Ascending aorta (tissue), 2 donors: ENCODE data around the gene SPTBN1. TPM values are rescaled to one million over a fixed set of nuclear protein-coding genes. Genes with fewer than 3 reads are reported as not detected.
A peak's percentile ranks its signal among the peaks of the same experiment; 100 is the strongest.

Experiments
- DNase-seq, 2 donors: peaks; one replicate each; pipeline ENCODE4 v3.0.0-alpha.2; 2019; ENCODE audit warnings: low spot score in 2 of 2
- H3K27ac ChIP-seq, 2 donors: fragments of 200-600 bp; sonication (generic); one replicate each; pipeline ENCODE4 v1.5.1; 2016 to 2017; ENCODE audit warnings: mild to moderate bottlenecking in 1 of 2
- H3K27me3 ChIP-seq: fragments of 200-600 bp; sonication (generic); one replicate; pipeline ENCODE4 v1.5.1; 2017
- H3K36me3 ChIP-seq, 2 donors: fragments of 200-600 bp; sonication (generic); one replicate each; pipeline ENCODE4 v1.5.1; 2016
- H3K4me1 ChIP-seq, 2 donors: fragments of 200-600 bp; sonication (generic); one replicate each; pipeline ENCODE4 v1.5.1; 2016 to 2017; ENCODE audit warnings: mild to moderate bottlenecking in 1 of 2
- H3K4me3 ChIP-seq, 2 donors: fragments of 200-600 bp; sonication (generic); one replicate each; pipeline ENCODE4 v1.5.1; 2016 to 2017; ENCODE audit warnings: mild to moderate bottlenecking in 1 of 2
- H3K9me3 ChIP-seq, 2 donors: fragments of 200-600 bp; sonication (generic); one replicate each; pipeline ENCODE4 v1.5.1; 2016
- intact Hi-C: fragments of 100-400 bp; cut with DNase I; formaldehyde crosslinking; loops from one replicate; pipeline ENCODE4 v1.15.1; 2023
- total RNA-seq: library from RNA; depleted of rRNA; stranded (reverse); fragments of >200 nt; gene quantifications from one replicate; pipeline ENCODE4 v1.1.0, GENCODE V29; 2016
- TF ChIP-seq, protein P1 (sequence below), 3 experiments: fragments of 200-600 bp in 2 of 3; fragments of 450-650 bp in 1 of 3; sonication (generic) in 2 of 3; IDR thresholded peaks; one replicate each; pipeline ENCODE4 v1.5.1; 2016 to 2019; ENCODE audit warnings: antibody characterized with exemption in 3 of 3, mild to moderate bottlenecking in 1 of 3, moderate library complexity in 1 of 3

Gene SPTBN1
- total RNA-seq, 1 donor from 2014 or later: 246 TPM

DNA sequence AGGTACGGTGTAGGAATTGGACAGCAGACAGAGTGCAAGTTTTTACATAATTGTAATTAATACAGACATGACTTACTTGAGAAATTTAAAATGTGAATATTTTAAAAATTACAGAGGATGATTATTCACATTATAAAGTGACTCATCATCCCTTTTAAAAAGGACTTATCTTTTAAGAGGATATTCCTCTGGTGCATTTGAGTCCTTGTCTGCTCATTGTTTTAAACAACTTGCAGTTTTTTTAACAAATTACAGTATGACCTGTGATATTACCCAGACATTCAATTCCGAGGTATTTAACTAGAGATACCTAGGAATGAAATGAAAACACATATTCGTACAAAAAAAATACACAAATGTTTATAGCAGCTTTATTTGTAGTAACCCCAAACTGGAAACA is 38.0 kb downstream of the SPTBN1 start:
- intact Hi-C loops: no loop called here
- Histone ChIP-seq H3K4me1 (peaks cover 0 to 8% of the 10 kb centered on the region in 2 donors), H3K27ac (no peak overlapping the region), H3K4me3 (no peak overlapping the region), H3K36me3 (no peaks in the 10 kb centered on the region), H3K27me3 (no peaks in the 10 kb centered on the region), H3K9me3 (no peaks in the 10 kb centered on the region)
- no peak for DNase-seq
- TF ChIP-seq, protein P1, sequence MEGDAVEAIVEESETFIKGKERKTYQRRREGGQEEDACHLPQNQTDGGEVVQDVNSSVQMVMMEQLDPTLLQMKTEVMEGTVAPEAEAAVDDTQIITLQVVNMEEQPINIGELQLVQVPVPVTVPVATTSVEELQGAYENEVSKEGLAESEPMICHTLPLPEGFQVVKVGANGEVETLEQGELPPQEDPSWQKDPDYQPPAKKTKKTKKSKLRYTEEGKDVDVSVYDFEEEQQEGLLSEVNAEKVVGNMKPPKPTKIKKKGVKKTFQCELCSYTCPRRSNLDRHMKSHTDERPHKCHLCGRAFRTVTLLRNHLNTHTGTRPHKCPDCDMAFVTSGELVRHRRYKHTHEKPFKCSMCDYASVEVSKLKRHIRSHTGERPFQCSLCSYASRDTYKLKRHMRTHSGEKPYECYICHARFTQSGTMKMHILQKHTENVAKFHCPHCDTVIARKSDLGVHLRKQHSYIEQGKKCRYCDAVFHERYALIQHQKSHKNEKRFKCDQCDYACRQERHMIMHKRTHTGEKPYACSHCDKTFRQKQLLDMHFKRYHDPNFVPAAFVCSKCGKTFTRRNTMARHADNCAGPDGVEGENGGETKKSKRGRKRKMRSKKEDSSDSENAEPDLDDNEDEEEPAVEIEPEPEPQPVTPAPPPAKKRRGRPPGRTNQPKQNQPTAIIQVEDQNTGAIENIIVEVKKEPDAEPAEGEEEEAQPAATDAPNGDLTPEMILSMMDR (IDR thresholded peaks at IDR 0.05): no peak

DNA sequence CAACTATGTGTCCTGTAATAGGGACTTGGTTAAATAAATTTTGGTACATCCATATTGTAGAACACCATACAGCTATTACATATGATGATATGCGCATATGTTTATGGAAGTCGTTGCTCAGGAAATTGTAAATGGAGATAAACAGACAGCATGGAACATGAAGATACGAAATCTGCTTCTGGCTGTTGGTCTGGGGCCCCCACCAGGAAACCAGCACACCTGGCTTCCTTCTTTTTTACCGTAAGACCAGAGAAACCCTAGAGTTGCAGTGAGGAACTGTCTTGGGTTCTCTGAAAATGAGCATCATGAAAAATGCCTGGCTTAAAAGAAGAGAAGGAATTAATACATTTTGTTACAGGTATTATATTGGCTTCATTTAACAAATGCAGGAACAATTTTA is 40.8 kb downstream of the SPTBN1 start:
- no peak overlapping the region for H3K27ac ChIP-seq
- intact Hi-C loops: no loop called here

DNA sequence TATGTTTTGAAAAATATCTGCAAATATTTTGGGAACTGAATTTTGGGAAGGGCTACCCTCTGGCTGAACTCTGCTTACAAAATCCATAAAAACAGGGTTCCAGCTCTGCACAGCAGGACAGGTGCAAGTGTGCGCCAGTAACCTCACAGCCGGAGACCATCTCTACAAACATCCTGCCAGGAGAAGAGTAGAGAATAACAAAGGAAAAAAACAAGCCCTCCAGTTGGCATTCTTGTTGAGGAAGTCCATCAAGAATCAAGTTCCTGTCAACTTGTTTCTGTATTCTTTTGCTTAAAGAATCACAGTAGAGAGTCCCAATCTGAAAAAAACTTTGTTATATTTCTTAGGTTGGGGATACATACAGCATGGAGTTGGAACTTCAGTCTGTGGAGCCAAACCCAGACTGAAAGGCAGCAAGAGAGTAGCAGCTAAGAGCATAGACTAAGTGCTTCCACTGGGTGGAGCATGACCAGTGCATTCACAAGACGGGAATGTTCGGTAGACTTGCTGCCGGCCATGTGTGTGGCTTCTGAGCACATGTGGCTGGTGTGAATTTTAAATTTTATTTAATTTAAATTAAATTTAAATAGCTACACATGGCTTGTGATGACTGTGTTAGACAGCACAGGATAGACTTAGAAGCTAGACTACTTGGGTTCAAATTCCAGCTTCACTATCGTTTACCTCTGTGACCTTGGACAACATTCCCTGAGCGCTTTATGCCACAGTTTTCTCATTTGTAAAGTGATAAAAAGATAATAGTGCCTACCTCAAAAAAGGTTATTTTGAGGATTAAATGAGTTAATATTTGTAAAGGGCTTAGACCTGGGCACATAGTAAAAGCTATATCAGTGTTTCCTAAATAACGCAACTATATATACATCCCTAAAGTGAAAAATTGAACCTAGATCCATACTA is 41.9 kb downstream of the SPTBN1 start:
- intact Hi-C loops: no loop called here
- H3K27ac ChIP-seq: no peak overlapping the region
- H3K36me3 ChIP-seq: no peaks in the 10 kb centered on the region
- peaks cover 0 to 31% of the 10 kb centered on the region in 2 donors for H3K4me1 ChIP-seq
- no peak for DNase-seq
- no peak overlapping the region for H3K4me3 ChIP-seq
- TF ChIP-seq, protein P1 (IDR thresholded peaks at IDR 0.05): peak in 2 of 3 experiments; percentile 20 to 30
- no peaks in the 10 kb centered on the region for H3K9me3 ChIP-seq
- H3K27me3 ChIP-seq: no peaks in the 10 kb centered on the region

More for the DNA sequence above, 40.8 kb downstream of the SPTBN1 start:
- no peaks in the 10 kb centered on the region for H3K9me3 ChIP-seq
- no peak overlapping the region for H3K4me3 ChIP-seq
- TF ChIP-seq, protein P1 (IDR thresholded peaks at IDR 0.05): no peak
- no peak for DNase-seq
- no peaks in the 10 kb centered on the region for H3K36me3 ChIP-seq
- no peaks in the 10 kb centered on the region for H3K27me3 ChIP-seq
- H3K4me1 ChIP-seq: peaks cover 0 to 24% of the 10 kb centered on the region in 2 donors

DNA sequence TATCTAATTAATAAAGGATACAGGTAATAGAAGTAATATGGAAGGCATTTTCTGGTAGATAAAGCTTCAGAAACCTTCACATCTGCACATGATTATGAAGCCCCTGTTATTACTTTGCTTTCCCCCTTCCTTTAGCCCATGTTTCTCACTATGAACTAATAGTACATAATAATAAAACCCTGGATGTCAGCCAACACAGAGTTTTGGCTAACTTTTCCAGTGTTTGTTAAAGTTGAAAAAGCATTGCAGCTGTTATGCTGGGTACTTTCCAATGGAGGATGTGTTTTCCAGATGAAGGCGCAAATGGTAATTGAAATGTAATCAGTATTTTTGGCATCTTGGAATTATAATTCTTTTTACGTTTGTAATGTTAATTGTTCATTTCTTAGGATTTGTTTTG is 43.5 kb downstream of the SPTBN1 start:
- Histone ChIP-seq H3K36me3 (no peaks in the 10 kb centered on the region), H3K4me3 (no peak overlapping the region), H3K4me1 (peaks cover 0 to 40% of the 10 kb centered on the region in 2 donors), H3K9me3 (no peaks in the 10 kb centered on the region), H3K27ac (no peak overlapping the region), H3K27me3 (no peaks in the 10 kb centered on the region)
- TF ChIP-seq, protein P1 (IDR thresholded peaks at IDR 0.05): no peak
- intact Hi-C loops: no loop called here
- no peak for DNase-seq

DNA sequence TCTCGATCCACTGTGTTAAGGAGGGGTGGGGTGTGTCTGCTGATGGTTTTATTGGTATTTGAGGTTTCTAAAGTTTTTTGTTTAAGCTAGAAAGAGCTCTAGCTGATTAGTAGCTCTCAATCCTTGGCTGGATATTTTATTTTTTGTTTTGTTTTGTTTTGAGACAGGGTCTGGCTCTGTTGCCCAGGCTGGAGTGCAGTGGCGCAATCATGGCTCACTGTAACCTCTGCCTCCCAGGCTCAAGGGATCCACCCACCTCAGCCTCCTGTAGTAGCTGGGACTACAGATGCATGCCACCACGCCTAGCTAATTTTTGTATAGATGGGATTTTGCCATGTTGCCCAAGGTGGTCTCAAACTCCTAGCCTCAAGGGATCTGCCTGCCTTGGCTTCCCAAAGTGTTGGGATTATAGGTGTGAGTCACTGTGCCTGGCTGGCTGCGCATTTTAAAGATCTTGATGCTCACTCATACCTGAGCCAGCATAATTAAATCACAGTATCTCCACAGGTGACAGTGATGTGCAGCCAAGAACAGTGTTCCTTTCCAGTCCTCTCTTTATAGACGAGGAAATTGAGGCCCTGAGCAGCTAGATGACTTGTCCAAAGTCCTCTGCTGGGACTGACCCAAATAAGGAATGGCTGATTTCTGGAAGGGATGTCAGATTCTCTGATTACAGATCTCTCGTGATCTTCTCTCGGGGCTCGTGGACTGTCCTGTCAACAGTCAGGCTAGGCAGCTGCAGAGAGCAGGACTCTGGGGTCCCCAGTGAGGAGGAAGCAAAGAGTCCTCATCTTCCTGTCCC is 44.5 kb downstream of the SPTBN1 start:
- TF ChIP-seq, protein P1 (IDR thresholded peaks at IDR 0.05): no peak
- no peak overlapping the region for H3K27ac ChIP-seq
- no peaks in the 10 kb centered on the region for H3K9me3 ChIP-seq
- H3K4me1 ChIP-seq: peaks cover 0 to 40% of the 10 kb centered on the region in 2 donors
- H3K36me3 ChIP-seq: no peaks in the 10 kb centered on the region
- H3K27me3 ChIP-seq: no peaks in the 10 kb centered on the region
- intact Hi-C loops: no loop called here
- DNase-seq: no peak
- no peak overlapping the region for H3K4me3 ChIP-seq
